Measurements from ENCODE around the gene TNRC6A.
"Not testable (repeated sequence)": the region's sequence is repeated elsewhere in the genome, so short reads cannot be mapped to it uniquely, and the experiment has no call there.

The TNRC6A gene

DNA sequence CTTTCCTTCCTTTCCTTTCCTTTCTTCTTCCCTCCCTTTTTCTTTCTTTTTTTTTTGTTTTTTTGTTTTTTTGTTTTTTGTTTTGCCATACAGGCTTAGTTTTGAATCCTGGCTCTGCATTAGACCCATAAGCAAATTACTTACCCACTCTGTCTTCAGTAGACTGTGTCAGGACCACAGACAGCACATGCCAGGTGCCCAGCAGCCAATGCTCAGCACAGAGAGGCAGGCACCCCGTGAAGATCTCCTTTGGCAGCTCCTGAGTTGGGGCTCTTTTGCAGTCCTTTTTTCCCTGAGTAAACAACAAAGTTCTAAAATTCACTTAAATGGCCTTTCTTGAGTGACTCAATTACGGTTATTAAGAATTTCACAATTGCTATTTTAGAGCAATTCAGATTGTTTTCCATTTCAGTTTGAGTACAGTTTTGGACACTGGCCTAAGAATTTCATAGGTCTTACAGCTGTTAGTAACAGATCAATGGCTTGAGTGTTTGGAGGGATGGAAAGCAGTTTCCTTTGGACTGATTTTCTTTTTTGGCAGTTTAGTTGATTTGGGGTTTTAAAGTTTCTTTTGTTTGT is 90.1 kb downstream of the TNRC6A start:
- no peak for DNase-seq

DNA sequence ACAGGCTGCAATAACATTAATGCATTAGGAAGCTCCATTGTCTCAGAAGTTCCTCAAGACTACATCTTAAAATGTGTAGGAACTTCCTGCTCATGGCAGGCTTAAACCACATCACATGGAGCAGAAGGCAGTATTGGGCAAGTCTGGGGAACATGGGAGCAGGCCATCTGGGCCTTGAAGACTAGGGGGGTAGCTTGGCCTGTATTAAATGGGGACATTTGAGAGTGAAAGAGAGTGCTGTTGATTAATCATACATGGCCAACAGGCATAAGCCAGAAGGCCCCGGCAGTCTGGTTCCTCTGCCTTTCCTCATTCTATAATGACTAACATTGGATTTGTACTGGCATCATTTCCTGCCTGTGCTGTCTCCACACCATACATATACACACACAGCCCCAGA is 91.1 kb downstream of the TNRC6A start:
- DNase-seq, result no peak

DNA sequence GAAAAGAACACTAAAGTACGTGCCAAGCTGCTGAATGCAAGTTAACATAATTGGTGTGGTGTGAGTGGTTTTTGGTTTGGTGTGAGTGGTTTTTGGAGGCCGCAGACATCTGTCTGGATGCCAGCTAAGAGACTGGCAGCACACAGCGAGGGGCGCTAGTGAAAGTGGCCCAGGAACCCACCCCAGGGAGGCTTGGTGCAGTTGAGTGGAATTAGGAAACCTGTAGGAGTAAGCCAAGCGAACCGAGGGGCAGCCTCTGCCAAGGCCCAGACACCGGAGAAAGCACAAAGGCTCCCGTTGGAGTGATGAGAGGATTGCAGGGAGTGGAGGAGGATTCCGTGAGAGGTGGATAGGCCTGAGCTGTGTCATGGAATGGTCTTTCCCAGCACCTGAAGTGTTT is 91.7 kb downstream of the TNRC6A start:
- no peak for DNase-seq

DNA sequence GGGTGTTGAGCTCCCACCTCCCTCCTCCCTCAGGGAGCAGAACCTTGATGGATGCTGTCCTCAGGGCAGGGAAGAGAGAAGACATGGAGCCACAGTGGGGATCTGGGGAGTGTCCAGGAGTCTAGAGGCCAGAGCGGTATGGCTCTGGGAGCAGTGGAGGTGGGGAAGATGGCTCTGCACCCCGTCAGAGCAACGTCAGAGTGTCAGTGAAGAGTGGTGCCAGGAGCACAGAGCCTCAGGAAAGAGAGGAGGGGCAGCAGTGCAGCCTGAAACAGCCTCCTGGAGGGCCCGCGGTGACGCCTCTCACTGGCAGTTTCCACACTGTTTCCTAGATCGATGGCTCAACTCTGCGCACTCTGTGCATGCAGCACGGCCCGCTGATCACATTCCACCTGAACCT is 93.1 kb downstream of the TNRC6A start:
- DNase-seq, result no peak

DNA sequence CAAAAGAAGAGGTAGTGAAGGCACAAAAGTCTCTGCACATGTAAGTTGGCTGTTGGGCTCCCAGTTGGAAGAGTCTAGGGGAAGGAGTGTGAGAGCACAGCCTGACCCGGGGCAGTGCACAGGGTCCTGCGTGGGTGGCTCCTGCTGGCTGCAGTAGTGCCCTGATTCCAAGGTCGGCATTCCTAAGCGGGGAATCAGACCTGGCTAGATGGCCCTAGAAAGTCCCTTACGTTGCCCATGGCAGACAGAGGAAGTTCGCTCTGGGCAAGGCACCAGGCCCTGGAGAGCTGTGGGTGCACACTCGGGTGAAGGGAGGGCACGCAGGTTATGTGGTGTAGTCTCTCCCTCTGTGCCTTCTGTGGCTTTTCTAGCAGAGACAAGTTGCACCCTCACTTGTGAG is 93.5 kb downstream of the TNRC6A start:
- DNase-seq, result no peak

DNA sequence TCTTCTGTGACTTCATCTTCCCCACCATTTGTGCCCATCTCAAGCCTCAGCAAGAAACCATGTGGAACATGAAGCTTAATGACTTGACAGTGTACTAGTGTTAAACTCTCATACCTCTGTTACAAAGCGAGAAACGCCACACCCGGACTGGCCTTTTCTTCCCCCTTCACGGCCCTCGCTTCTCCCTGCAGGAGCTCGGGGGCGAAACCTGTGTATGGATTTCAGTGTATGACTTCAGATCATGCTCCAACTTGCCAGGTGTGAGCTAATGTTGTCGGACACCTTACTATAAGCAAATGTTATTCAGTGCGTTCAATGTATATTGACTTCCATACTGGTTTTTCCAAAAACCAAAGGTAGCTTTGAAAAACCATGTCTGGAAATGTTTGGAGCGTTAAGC is 96.2 kb downstream of the TNRC6A start:
- DNase-seq, result no peak

DNA sequence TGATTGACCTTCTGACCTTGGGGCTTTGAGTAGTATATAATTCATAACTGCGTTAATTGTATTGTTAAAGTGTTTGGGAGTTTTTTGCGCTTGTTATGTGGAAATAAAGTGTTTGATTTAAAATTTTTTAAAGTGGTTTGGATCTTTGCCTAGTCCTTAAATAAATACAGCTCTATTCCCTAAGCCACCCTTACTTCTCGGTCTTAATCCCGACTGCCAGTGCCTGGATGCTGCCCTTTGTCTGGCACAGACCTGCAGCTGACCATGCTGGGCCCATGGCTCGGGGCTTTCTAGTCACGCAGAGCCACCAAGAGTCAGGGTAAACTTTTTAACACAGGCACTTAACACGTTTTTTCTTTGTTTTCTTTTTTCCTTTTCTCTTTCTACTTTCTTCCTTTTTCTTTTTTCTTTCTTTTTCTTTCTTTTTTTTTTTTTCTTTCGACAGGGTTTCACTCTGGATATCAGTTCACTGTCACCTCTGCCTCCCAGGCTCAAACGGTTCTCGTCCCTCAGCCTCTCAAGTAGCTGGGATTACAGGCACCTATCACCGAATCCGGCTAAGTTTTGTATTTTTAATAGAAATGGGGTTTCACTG is 96.7 kb downstream of the TNRC6A start:
- DNase-seq, result no peak

DNA sequence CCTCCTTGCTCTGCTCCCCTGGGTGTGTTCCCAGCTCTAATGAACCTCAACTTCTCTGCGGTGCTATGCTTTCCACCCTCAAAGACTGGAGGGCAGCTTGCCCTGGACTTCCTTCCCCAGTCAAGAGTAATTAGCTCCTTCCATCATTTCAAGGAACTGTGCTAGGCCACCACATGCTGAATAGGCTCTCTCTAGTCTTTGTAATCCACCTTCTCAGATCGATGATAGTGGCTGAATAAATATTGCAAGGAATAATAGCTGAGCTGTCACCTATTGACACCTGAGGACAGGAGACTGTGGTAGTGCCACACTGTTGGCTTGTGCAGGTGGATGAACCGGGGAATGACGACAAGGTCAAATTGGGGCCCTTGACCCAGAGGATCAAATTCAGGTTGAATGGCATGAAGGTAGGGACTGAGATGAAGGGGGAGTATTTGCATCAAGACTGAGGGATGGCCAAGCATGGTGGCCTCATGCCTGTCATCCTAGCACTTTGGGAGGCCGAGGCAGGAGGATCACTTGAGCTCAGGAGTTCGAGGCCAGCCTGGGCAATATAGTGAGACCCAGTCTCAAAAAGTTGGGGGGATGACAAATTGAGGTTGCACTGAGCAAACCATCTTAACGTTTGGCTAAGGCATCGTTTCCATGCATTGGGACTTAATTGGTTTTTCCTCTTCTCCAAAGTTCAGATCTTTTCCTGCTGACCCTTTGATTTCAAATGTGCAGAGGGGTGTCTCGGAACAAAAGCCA is 97.5 kb downstream of the TNRC6A start:
- DNase-seq, result no peak

DNA sequence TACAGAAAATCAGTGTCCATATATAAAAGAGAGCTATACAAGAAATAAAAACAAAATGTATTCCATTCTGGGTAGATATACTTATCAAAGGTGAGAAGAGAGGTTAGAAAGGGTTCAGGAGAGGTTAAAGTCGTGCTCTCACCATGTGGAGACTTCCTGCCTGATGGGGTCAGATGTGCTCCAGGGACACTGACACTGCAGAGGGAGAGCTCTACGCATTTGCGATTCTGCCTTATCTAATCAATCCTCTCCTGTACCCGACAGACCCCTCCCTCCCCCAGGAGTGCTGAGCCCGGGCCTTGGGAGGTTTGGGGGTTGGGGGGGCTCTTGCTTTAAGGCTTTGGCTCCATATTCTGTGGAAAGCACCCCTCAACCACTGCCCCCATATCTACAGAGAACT is 99.7 kb downstream of the TNRC6A start:
- DNase-seq, result no peak

DNA sequence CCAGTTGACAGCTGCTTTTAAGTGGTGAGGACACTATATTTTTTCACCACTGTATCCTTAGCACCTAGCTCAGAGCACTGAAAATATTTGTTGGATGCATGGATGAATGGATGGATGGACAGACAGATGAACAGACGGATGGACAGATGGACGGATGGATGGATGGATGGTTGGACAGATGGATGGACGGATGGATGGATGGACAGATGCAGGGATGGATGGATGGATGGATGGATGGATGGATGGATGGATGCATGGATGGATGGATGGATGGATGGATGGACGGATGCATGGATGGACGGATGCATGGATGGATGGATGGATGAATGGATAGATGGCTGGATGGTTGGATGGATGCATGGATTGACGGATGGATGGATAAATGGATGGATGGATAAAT is 103.9 kb downstream of the TNRC6A start:
- no peak for DNase-seq

DNA sequence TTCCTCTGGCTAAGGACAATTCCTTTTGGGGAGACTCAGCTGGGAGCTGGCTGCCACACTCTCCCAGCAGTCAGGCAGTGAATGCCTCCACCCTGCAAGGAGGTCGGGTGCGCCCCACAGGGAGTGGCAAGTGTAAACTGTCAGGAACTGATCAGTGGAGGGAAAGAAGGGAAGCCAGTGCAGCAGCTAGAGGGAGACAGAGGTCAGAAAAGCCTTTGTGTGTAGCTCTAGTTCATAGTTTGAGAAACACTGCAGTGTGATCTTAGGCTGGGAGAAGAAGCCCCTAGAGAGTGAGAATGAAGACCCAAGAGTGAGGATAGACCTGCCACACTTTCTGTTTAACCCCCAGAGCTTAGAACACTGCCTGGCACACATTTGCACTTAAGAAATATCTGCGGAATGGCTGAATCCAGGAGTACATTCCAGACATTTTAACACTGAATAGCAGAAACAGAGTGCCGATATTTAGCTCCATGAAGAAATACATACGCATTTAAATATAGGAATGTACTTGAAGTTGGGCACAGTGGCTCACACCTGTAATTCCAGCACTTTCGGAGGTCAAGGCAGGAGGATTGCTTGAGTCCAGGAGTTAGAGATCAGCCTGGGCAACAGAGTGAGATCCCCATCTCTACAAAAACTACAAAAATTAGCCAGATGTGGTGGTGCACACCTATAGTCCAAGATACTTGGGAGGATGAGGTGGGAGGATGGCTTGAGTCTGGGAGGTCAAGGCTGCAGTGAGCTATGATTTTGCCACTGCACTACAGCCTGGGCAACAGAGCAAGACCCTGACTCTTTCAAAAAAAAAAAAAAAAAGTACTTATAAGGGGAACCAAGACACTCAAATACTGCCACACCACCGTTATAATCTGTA is 105.2 kb downstream of the TNRC6A start:
- no peak for DNase-seq

DNA sequence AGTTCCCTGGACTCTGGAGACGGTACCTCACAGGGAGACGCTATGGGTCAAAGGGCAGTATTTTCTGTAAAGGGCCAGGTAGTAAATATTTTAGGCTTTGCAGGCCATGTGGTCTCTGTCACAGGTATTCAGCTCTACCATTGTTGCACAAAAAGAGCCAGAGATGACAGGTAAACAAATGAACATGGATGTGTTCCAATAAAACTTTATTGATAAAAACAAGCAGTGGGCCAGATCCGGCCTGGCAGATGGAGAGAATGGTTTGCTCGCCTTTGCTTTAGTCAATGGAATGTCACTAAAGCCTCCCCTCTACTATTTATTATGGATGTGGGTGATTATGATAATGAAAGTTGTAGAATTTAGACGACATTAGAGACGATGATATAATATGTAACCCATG is 107.4 kb downstream of the TNRC6A start:
- DNase-seq, result no peak

DNA sequence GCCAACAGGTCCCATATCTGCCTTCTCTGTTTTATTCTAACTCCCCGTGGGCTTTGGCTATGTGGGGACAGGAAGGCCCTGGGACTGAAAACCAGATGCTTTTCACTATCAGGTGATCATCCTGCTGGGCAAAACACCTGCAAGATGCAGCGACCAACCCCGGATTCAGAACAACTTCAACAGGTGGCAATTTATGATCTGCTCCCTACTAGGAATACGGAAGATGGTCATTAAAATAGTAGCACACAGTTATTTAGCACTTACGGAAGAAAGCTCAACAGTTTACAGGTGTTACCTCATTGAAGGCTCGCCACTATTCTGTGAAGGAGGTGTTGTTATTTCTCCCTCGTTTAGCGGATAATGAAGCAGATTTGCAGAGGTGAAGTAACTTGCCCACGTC is 108.5 kb downstream of the TNRC6A start:
- DNase-seq, result no peak

DNA sequence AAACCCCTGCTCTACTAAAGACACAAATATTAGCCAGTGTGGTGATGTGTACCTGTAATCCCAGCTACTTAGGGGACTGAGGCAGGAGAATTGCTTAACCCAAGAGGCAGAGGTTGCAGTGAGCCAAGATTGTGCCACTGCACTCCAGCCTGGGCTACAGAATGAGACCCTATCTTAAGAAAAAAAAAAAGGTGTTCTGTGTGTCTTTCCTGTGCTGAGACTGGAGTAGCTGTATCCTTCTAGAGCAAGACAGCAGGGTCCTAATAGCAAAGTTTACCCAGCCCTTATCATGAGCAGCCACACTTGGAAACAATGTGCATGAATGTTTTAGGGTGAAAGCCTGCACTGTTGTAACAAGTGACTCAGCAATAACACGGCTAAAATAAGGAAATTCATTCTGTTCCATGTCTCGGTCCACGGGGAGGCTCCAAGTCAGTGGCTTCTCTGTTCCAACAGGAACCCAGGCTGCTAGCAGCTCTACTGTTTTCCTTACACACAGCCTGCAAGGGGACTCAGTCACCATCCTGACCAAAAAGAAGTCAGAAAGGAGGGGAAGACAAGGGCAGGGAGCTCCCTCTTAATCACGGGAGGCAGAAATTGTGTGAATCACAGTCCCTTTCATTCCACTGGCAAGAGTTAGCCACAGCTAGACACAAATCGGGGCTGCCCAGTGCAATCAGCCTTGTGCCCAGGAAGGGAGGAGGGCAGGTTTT is 109.3 kb downstream of the TNRC6A start:
- no peak for DNase-seq

DNA sequence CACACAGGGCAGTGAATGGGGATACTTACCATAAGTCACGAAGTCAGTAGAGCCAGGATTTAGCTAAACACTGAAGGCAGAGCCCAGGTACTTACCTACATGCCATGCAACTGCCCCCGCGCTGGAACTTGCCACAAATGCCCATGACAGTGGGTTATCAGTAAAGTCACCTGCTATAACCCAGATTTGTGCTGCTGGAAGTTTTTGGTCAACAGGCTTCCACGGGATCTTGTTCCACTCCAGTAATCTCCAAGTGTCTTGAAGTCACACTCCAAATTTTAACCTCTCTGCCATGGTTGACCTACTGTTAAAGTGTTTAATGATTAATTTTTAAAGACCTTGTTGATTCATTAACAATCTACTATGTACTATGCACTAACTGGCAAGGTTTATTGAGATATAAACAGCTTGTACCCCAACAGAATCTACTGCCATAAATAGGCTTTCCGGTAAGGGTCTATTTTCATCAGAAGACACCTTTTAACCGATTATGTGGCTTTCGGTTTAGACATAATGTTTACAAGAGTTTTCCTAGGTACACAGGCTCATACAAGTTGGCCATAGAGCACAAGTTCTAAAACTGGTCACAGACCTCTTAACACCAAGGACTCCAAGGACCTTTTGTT is 110.0 kb downstream of the TNRC6A start:
- no peak for DNase-seq

DNA sequence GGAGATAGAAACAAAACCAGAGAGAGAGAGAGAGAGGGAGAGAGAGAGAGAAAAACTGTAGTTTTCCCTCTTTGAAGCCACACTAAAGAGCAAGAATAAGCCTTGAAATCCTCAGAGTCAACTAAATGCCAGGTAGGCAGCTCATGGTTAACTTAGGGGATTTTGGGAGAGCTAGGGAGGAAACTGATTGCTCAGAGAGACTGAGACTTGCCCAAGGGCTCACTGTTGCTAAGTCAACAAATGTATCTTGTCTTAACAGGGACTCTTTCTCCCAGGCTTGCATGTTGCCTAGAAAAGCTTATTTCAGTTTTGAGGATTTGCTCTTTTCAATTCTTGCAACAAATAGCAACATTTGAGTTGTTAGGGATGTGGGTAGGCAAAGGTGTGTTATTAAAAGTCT is 111.8 kb downstream of the TNRC6A start:
- DNase-seq, result no peak

DNA sequence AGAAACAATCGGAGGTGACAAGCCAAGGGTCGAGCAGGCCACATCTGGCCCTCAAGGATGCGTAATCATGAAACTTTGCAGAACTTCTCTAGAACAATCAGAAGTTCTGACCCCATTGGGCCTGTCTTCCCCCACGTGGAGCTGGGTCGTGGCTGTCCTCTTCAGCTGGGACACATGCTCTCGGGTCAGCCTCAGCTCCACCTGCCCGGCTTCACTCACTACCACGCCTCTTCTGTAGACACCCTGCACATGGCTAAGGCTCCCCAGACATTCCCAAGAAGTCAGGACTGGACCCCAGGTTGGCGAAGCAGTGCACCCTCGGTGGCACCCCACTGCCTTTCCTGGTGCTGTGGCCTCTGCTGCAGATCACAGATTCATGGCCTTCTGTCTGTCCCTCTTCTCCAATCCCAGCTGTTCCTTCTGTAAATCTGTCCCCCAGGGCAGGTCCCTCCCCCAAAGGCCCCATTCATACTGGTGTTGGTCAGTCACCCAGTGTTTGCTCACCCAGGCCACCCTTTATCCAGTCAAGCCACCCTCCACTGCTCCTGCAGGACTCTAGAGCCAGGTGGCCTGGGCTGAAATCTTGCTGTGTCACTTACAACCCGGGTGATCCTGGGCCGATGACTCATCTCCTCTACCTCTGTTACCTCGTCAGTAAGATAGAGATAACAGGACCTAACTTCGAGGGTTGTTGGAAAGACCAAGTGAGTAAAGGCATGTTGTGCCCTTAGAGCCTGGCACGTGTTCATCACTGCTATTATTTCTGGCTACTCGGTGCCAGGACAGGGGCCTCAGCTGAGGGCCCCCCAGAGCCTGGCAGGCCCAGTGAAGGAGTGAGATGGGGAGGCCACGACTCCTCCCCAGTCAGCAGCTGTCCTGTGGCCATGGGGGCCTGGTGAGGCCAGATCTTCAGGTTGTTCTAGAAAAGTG is 114.9 kb downstream of the TNRC6A start:
- no peak for DNase-seq

DNA sequence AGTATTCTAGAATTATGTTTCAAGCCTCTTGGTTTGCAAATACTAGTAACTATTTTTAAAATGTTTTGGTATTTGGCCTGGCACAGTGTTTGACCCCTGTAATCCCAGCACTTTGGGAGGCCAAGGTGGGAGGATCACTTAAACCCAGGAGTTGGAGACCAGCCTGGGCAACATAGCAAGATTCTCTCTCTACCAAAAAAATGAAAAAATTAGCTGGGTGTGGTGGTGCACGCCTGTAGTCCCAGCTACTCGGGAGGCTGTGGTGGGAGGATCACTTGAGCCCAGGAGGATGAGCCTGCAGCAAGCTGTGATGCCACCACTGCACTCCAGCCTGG is 115.5 kb downstream of the TNRC6A start:
- not testable (repeated sequence) for DNase-seq

DNA sequence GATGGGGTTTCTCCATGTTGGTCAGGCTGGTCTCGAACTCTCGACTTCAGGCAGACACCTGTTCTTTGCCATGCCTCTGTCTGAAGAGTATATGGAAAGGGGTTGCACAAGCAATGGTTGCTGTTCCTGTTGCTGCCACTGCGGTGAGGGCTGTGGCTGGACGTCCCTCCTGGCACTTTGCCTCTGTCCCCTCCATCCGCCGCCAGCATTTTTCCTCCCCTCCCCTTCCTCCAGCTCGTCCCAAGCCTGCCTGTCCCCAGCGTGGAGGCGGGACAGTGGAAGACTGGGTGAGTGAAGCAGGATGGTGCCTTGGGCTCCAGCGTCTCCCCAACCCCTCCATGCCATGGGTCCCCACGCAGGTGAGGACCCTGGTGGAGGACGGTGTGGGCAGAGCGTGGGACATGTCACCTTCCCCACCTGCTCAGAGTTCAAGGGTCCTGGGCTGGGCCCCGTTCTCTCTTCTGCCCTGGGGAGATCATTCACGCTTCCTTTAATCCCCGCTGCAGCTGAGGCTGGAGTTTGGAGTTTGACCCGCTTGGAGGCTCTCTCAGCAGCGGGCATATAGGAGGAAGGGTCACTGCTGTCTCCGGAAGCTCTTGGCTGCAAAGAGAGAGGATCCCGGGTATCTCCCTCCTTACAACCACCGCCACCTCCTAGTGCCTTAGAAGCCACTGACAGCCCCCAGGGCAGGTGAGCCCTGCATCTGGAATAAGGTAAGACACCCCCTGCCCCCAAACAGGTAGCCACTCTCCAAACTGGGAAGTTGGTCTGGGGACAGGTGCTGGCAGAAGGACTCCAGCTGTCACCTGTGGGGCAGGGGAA is 116.5 kb downstream of the TNRC6A start, which contains the start of gene SLC5A11:
Gene SLC5A11, plus strand, starts transcription at position 238 of the 822 bp plus-strand sequence. CDS start 12,681 bp downstream, outside the sequence.
- no peak for DNase-seq

All from KG1 (cell line).